Activated naive CD8-positive, alpha-beta T cell treated with anti-CD3 and anti-CD28 coated beads, Interleukin-2, amount 10 ng/mL, durations not matched to agents 7 days and 5 days (primary cell): ENCODE results near the gene AHDC1. TPM values are rescaled to one million over a fixed set of nuclear protein-coding genes. Genes with fewer than 3 reads are reported as not detected.
A peak's percentile ranks its signal among the peaks of the same experiment; 100 is the strongest.

ENCODE experiments used
- ATAC-seq: fragments of 150-1000 bp; cut with Tn5 transposase; one replicate; pipeline ENCODE4 v1.10.0; 2021; ENCODE audit warnings: low read depth, moderate library complexity
- POLR2A ChIA-PET: fragments of 350-600 bp; sonication (Branson Sonifier 250); formaldehyde crosslinking; loops from one replicate; lab custom pipeline; 2021; ENCODE audit warnings: antibody characterized with exemption; lab: Charles Lee
- DNase-seq: peaks from one replicate; pipeline ENCODE4 v3.0.0; 2021
- H3K27ac Mint-ChIP-seq: one replicate; pipeline ENCODE4 v1.8.0; 2022; ENCODE audit warnings: mild to moderate bottlenecking, mixed read lengths
- H3K27me3 Mint-ChIP-seq: one replicate; pipeline ENCODE4 v1.8.0; 2022; ENCODE audit warnings: mild to moderate bottlenecking, moderate library complexity, mixed read lengths
- H3K36me3 Mint-ChIP-seq: one replicate; pipeline ENCODE4 v1.8.0; 2021; ENCODE audit warnings: mild to moderate bottlenecking, mixed read lengths
- H3K4me1 Mint-ChIP-seq: one replicate; pipeline ENCODE4 v1.8.0; 2021; ENCODE audit warnings: mixed read lengths
- H3K4me3 Mint-ChIP-seq: one replicate; pipeline ENCODE4 v1.8.0; 2022; ENCODE audit warnings: mild to moderate bottlenecking, moderate library complexity, mixed read lengths
- H3K9me3 Mint-ChIP-seq: one replicate; pipeline ENCODE4 v1.8.0; 2021; ENCODE audit warnings: mixed read lengths
- total RNA-seq, 2 experiments: library from RNA; stranded (reverse); gene quantifications; one replicate each; pipeline ENCODE4 v1.2.3, GENCODE V29; 2021

AHDC1 gene
- total RNA-seq, 2 experiments from 2014 or later: 21.6 to 22.2 TPM

DNA sequence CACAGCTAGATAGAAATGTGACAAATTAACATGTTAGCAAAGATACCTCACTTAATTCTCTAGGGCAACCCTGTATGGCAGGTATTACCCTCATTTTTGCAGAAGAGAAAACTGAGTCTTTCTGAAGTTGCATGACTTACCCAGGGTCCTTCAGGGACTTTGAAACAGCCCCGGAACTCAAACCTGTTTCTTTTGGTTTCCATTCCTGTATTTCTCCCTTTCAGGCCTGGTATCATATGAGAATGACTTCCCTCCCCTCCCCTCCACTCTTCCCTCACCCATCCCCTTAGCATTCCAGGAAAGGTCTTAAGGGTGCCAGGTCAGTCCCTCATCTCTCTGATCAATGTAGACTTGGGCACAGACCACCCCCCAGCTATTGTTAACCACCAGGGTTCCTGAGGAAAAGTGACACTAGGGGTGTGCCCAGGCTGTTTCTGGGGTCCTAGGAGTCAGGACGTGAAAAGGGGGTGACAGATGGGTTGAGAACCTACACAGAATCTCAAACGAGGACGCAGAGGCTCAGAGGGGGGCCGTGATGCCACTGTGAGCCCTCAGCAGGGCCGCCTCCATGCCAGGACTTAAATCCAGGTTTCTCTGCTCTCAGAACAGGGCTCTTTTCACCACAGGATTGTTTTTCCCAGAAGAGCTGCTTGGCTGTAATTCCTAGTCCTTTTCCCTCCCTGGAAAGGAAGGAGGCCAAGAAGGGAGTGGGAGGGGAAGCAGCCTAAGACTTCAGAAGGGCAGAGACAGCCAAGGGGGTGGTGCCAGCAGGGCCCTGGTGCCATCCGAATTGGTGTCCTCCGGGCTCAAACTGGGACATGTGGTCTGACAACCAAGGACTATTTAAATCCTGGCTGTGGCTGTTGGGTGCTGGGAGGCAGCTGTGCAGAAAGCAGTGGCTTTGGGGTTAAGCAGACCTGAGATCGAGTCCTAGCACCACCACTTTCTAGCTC, 111.9 kb downstream of the AHDC1 start:
- no peak overlapping the region for H3K4me3 Mint-ChIP-seq
- H3K36me3 Mint-ChIP-seq: peaks cover 3% of the 10 kb centered on the region
- H3K27me3 Mint-ChIP-seq: peaks cover 3% of the 10 kb centered on the region
- no peak overlapping the region for H3K27ac Mint-ChIP-seq
- ATAC-seq (no peak), DNase-seq (peak; percentile 12)
- POLR2A ChIA-PET: interaction anchor here (4.4 kb wide), 1 partner anchor 31 kb away, joined by 60 read pairs; no protein-coding TSS in a partner anchor
- H3K4me1 Mint-ChIP-seq: peaks cover 17% of the 10 kb centered on the region
- H3K9me3 Mint-ChIP-seq: no peaks in the 10 kb centered on the region

DNA sequence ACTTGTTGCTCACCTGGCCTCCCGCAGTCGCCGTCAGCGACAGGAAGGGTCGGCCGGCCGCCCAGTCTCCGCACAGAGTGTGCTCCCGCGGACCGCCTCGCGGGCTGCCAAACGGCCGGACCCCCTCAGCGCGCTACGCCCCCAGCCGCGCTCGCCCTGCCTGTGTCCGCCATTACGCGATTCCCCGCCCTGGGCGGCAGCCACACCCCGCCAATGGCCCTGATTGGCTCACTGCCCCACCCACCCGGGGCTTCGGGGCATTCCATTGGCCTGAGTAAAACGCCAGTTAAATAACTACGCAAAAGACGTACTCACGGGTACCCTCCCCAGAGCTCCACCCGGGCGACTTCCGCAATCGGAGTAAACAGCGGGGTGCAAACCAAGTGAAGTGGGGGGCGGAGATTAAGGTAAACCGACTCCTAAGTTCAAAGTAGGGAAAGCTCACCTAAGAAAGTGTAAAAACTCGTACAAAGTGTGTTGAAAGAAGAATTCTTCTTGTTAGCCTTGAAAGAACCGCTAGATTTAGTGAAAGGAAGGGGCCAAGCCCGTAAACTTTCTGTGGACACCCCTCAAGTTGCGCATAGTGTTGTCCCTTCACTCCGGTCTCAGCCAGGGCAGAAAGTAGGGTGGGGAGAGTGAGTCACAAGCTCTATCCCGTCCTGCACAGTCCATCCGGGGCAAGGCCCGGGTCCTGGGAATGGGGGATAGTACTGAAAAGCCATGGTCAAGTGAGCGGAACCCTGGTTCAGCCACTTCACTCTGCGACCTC, 113.8 kb downstream of the AHDC1 start, which contains the start of gene WASF2:
TSS of gene WASF2 (minus strand) at position 195 of the 769 bp plus-strand sequence. CDS start 61,277 bp downstream, outside the sequence.
- DNase-seq (peak; percentile 96), ATAC-seq (peak; percentile 96)
- Mint-ChIP-seq H3K27ac (peak within 1 kb of the TSS; percentile 98), H3K4me3 (peak within 1 kb of the TSS; percentile 88), H3K27me3 (no peaks in the 10 kb centered on the region), H3K4me1 (peaks cover 19% of the 10 kb centered on the region), H3K9me3 (no peaks in the 10 kb centered on the region), H3K36me3 (peaks cover 3% of the 10 kb centered on the region)
- POLR2A ChIA-PET: interaction anchor here (0.5 to 4.4 kb wide), 24 partner anchors 9 to 1261 kb away, joined by 3 to 60 read pairs (median 4); partner anchors contain the start of genes AHDC1, FAM76A, IFI6 and SLC9A1

DNA sequence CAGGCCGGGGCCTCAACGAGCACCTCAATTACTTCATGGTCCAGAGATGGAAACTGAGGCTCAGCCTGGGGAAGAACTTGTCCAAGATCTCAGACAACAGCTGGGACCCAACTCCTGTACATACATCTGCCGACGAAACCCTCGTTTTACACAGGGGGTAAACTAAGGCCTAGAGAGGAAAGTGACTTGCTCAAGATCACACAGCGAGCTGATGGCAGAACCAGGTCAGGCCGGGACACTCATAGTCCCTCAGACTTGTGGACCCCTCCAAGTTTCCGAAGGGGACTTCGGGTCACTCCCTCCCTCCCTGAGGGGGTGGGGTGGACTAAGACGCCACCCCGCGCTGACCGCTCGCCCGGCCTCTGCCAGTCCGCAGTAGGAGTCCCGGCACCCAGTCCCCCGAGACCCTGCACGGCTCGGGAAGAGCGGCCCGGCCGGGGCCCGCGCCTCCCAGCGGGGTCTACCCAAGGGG, 114.4 kb downstream of the AHDC1 start:
- Mint-ChIP-seq H3K9me3 (no peaks in the 10 kb centered on the region), H3K27me3 (no peaks in the 10 kb centered on the region), H3K36me3 (peaks cover 3% of the 10 kb centered on the region), H3K4me1 (peaks cover 19% of the 10 kb centered on the region), H3K4me3 (peak overlapping the region; percentile 88), H3K27ac (peak overlapping the region; percentile 92)
- DNase-seq: peak; percentile 60
- peak; percentile 16 for ATAC-seq
- POLR2A ChIA-PET: interaction anchor here (0.7 to 4.4 kb wide), 18 partner anchors 9 to 572 kb away, joined by 3 to 60 read pairs (median 5); partner anchors contain the start of genes AHDC1, FAM76A, IFI6 and SLC9A1

DNA sequence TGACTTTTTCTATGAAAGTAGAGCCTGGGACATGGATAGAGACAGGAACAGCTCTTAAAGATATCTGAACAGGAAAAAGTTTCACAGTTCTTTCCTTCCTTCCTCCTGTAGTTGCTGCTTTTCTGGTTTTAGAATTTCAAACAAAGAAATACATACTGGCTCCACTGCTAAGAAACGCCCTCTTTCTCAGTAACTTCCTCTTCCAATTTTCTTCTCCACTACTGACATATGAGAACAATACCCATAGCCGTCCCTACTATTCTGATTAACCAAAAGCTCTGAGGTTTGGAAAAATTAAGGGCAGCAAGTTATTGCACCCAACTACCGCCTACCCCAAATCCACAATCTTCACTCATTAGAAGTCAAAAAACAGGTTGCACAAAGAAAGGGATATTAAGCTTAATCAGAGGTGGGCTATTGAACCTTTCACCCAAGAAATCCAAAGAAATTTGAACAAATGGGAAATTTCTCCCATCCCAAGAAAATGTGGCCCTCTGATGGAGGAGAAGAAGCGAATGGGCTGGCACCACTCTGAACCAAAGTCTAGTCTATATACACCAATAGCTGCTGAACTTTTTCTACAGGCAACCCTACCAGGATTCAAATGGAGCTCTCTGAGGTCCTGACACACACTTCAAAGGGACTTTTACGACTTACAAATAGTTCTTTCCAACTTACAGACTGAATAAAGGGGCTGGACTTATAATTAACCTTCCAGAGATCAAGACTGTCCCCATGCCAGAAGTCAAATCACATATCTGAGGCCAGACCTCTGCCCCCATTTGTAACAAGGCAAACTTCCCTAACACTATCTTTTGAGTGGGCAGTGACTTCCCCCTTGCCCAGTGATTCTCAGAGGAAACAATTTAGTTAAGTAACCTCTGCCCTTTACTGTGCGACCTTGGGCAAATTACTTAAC, 115.7 kb downstream of the AHDC1 start:
- Mint-ChIP-seq H3K4me1 (peaks cover 18% of the 10 kb centered on the region), H3K27ac (peak overlapping the region; percentile 92), H3K36me3 (peaks cover 3% of the 10 kb centered on the region), H3K4me3 (peak overlapping the region; percentile 88), H3K9me3 (no peaks in the 10 kb centered on the region), H3K27me3 (no peaks in the 10 kb centered on the region)
- ATAC-seq (no peak), DNase-seq (no peak)
- POLR2A ChIA-PET: interaction anchor here (1.0 to 4.4 kb wide), 4 partner anchors 21 to 72 kb away, joined by 3 to 60 read pairs (median 6); no protein-coding TSS in a partner anchor

DNA sequence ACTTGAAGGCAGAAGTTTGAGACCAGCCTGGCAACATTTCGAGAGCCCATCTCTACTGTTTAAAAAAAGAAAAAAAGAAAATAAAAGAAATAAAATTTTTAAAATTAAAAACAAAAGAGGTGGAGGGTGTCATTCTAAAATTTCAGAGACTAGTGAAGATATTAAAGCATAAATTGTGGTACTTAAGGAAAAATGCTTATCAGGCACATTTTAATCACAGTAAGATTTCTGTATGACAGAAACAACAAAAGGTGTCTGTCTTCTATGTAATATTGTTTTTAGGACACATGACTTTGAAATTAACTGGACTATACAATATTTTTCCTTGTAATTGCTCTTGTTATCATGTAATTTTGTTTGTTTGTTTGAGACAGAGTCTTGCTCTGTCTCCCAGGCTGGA, 118.6 kb downstream of the AHDC1 start:
- H3K4me3 Mint-ChIP-seq: no peak overlapping the region
- no peak overlapping the region for H3K27ac Mint-ChIP-seq
- no peaks in the 10 kb centered on the region for H3K9me3 Mint-ChIP-seq
- POLR2A ChIA-PET: no interaction called here
- no peak for ATAC-seq
- no peaks in the 10 kb centered on the region for H3K27me3 Mint-ChIP-seq
- H3K36me3 Mint-ChIP-seq: peaks cover 3% of the 10 kb centered on the region
- peaks cover 21% of the 10 kb centered on the region for H3K4me1 Mint-ChIP-seq
- DNase-seq: no peak

Other genes starting within 250 kb of the AHDC1 start
- 1 to 10 TPM; 8.6 to 9.0 TPM for gene MAP3K6, start 237.2 kb downstream of the AHDC1 start, total RNA-seq
- gene FCN3, start 229.3 kb downstream of the AHDC1 start, total RNA-seq: not detected
- not detected for gene CD164L2, start 220.8 kb downstream of the AHDC1 start, total RNA-seq
- under 1 TPM; 0.42 to 0.43 TPM for gene GPR3, start 211.5 kb downstream of the AHDC1 start, total RNA-seq
- 100 to 1,000 TPM; 139 to 148 TPM for gene WASF2, start 114.0 kb downstream of the AHDC1 start, total RNA-seq
- 1 to 10 TPM; 4.7 to 6.0 TPM for gene FGR, start 31.0 kb upstream of the AHDC1 start, total RNA-seq
- gene IFI6, start 68.0 kb upstream of the AHDC1 start, total RNA-seq: 100 to 1,000 TPM; 310 to 357 TPM
- gene FAM76A, start 121.8 kb upstream of the AHDC1 start, total RNA-seq: 10 to 100 TPM; 17.5 to 18.7 TPM
- 10 to 100 TPM; 24.2 to 31.9 TPM for gene STX12, start 169.1 kb upstream of the AHDC1 start, total RNA-seq
- 10 to 100 TPM; 52.9 to 54.4 TPM for gene PPP1R8, start 226.6 kb upstream of the AHDC1 start, total RNA-seq